OCI-LY3 (cell line): ENCODE measurements around the gene CENPT.

Experiments used
- EZH2phosphoT487 ChIP-seq: fragments of 200-600 bp; shearing (Covaris generic); IDR thresholded peaks from 2 replicates; pipeline ENCODE4 v1.6.1; 2018; ENCODE audit warnings: antibody characterized with exemption, mixed run types, low read depth
- TF ChIP-seq, protein P1 (sequence below): fragments of 200-600, 300-600 bp; sonication (generic); IDR thresholded peaks from 2 replicates; pipeline ENCODE4 v1.5.1; 2014; ENCODE audit warnings: antibody characterized with exemption, low read length, low read depth

DNA sequence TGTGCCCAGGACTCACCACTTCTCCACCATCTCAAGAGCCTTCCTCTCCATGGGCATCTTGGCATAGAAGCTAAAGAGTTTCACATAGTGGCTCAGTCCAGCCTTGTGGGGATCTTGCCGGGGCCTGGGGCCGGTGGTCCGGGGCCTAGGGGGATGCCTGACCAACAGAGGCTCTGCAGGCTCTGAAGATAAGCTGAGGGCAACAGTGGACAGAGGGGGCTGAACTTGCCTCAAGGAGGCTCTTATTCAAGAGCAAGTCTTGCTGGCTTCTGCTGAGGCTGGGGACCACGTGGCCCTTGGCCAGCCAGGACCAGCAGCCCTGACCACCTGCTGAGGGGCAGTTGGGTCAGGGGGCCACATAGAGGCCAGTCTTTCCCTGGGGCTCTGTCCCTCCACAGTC, 18.8 kb downstream of the CENPT start:
- TF ChIP-seq, protein P1, sequence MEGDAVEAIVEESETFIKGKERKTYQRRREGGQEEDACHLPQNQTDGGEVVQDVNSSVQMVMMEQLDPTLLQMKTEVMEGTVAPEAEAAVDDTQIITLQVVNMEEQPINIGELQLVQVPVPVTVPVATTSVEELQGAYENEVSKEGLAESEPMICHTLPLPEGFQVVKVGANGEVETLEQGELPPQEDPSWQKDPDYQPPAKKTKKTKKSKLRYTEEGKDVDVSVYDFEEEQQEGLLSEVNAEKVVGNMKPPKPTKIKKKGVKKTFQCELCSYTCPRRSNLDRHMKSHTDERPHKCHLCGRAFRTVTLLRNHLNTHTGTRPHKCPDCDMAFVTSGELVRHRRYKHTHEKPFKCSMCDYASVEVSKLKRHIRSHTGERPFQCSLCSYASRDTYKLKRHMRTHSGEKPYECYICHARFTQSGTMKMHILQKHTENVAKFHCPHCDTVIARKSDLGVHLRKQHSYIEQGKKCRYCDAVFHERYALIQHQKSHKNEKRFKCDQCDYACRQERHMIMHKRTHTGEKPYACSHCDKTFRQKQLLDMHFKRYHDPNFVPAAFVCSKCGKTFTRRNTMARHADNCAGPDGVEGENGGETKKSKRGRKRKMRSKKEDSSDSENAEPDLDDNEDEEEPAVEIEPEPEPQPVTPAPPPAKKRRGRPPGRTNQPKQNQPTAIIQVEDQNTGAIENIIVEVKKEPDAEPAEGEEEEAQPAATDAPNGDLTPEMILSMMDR, result no peak
- no peak for TF ChIP-seq EZH2phosphoT487
